Measurements from ENCODE around the gene EFCAB6.

The EFCAB6 gene

DNA sequence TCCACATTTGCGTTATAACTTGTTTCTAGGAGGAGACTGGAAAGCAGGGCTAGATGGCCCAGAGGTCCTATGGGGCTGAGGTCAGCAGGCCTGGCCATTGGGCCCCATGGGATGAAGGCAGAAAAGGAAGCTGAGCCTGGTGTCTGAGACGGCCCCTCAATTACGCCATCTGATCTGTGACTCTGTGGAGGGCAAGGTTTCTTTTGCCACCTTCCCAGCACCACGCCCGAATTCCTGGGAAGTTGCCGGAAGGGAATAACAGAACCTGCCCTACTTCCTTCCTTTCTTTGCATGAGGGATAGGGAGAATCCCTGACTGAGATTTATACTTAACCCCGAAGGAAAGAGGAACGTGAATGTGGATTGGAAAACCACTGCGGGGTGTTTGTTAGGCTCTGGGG lies 282.2 kb downstream of the EFCAB6 start:
- no peak for DNase-seq
- Histone ChIP-seq H3K9me3 (ENCODE audit: insufficient read depth, low read length, severe bottlenecking) (no peaks in the 10 kb centered on the region), H3K27me3 (ENCODE audit: insufficient read depth, low read length, poor library complexity) (peaks cover 3% of the 10 kb centered on the region), H3K9ac (ENCODE audit: low read depth, low read length) (no peak overlapping the region), H3K36me3 (ENCODE audit: insufficient read depth, low read length) (no peaks in the 10 kb centered on the region), H3K4me2 (ENCODE audit: insufficient read depth, low read length) (no peak overlapping the region), H3K27ac (ENCODE audit: low read length) (no peak overlapping the region), H3K79me2 (ENCODE audit: insufficient read depth, low read length) (no peaks in the 10 kb centered on the region), H3K4me3 (ENCODE audit: low read depth in 1 of 2, low read length in 2 of 2) (no peak overlapping the region), H4K20me1 (ENCODE audit: insufficient read depth, low read length) (no peaks in the 10 kb centered on the region), H2AFZ (ENCODE audit: low read depth, low read length) (no peak overlapping the region), H3K4me1 (ENCODE audit: insufficient read depth, low read length) (no peaks in the 10 kb centered on the region)
- no peak for ATAC-seq (ENCODE audit: insufficient read depth, low read depth)
- TF ChIP-seq EZH2 (IDR thresholded peaks at IDR 0.05; ENCODE audit: borderline replicate concordance, low read depth, low read length, severe bottlenecking) (no peak), CTCF (IDR thresholded peaks at IDR 0.05; ENCODE audit: borderline replicate concordance, extremely low read depth, low read length, poor library complexity, severe bottlenecking) (no peak)

- ATAC-seq (ENCODE audit: insufficient read depth, low read depth) (no peak), DNase-seq (no peak)
- no peak overlapping the region for H3K27ac ChIP-seq (ENCODE audit: low read length)
- no peak overlapping the region for H3K9ac ChIP-seq (ENCODE audit: low read depth, low read length)
- no peak overlapping the region for H3K4me3 ChIP-seq (ENCODE audit: low read depth in 1 of 2, low read length in 2 of 2)
- no peaks in the 10 kb centered on the region for H3K4me1 ChIP-seq (ENCODE audit: insufficient read depth, low read length)
- no peaks in the 10 kb centered on the region for H3K36me3 ChIP-seq (ENCODE audit: insufficient read depth, low read length)
- H4K20me1 ChIP-seq (ENCODE audit: insufficient read depth, low read length): no peaks in the 10 kb centered on the region
- no peak overlapping the region for H3K4me2 ChIP-seq (ENCODE audit: insufficient read depth, low read length)
- peaks cover 3% of the 10 kb centered on the region for H3K27me3 ChIP-seq (ENCODE audit: insufficient read depth, low read length, poor library complexity)
- TF ChIP-seq CTCF (IDR thresholded peaks at IDR 0.05; ENCODE audit: borderline replicate concordance, extremely low read depth, low read length, poor library complexity, severe bottlenecking): no peak
- TF ChIP-seq EZH2 (IDR thresholded peaks at IDR 0.05; ENCODE audit: borderline replicate concordance, low read depth, low read length, severe bottlenecking): no peak
- no peaks in the 10 kb centered on the region for H3K79me2 ChIP-seq (ENCODE audit: insufficient read depth, low read length)
- H3K9me3 ChIP-seq (ENCODE audit: insufficient read depth, low read length, severe bottlenecking): no peaks in the 10 kb centered on the region
- H2AFZ ChIP-seq (ENCODE audit: low read depth, low read length): no peak overlapping the region
Observed at GRCh38 chr22:43529461-43529860, 282.6 kb downstream of the EFCAB6 start.

- no peaks in the 10 kb centered on the region for H3K9me3 ChIP-seq (ENCODE audit: insufficient read depth, low read length, severe bottlenecking)
- H4K20me1 ChIP-seq (ENCODE audit: insufficient read depth, low read length): no peaks in the 10 kb centered on the region
- no peak overlapping the region for H3K4me2 ChIP-seq (ENCODE audit: insufficient read depth, low read length)
- ATAC-seq (ENCODE audit: insufficient read depth, low read depth) (peak; percentile 58; the same call in 2 of the 3 replicates), DNase-seq (peak; percentile 24)
- H3K27ac ChIP-seq (ENCODE audit: low read length): no peak overlapping the region
- no peaks in the 10 kb centered on the region for H3K79me2 ChIP-seq (ENCODE audit: insufficient read depth, low read length)
- no peaks in the 10 kb centered on the region for H3K36me3 ChIP-seq (ENCODE audit: insufficient read depth, low read length)
- H3K9ac ChIP-seq (ENCODE audit: low read depth, low read length): no peak overlapping the region
- no peak overlapping the region for H2AFZ ChIP-seq (ENCODE audit: low read depth, low read length)
- H3K4me1 ChIP-seq (ENCODE audit: insufficient read depth, low read length): no peaks in the 10 kb centered on the region
- H3K4me3 ChIP-seq (ENCODE audit: low read depth in 1 of 2, low read length in 2 of 2): no peak overlapping the region
- TF ChIP-seq EZH2 (IDR thresholded peaks at IDR 0.05; ENCODE audit: borderline replicate concordance, low read depth, low read length, severe bottlenecking) (no peak), CTCF (IDR thresholded peaks at IDR 0.05; ENCODE audit: borderline replicate concordance, extremely low read depth, low read length, poor library complexity, severe bottlenecking) (no peak)
- peaks cover 3% of the 10 kb centered on the region for H3K27me3 ChIP-seq (ENCODE audit: insufficient read depth, low read length, poor library complexity)
Observed at GRCh38 chr22:43528601-43529360, 283.3 kb downstream of the EFCAB6 start.
